Mammary epithelial cell (primary cell): ENCODE data around the gene CDK19.

Experiments
- EZH2 ChIP-seq: IDR thresholded peaks from 2 replicates; pipeline ENCODE4 v1.6.1; 2012; ENCODE audit warnings: low read length, inconsistent platforms, borderline replicate concordance
- TF ChIP-seq, protein P1 (sequence below), 2 donors: IDR thresholded peaks in 1 of 2; conservative IDR thresholded peaks in 1 of 2; 2 replicates each; pipeline ENCODE4 v1.5.1; 2011 to 2012; ENCODE audit warnings: inconsistent platforms in 2 of 2, low read length in 2 of 2, mild to moderate bottlenecking in 2 of 2, control low read depth in 1 of 2, low read depth in 1 of 2; ENCODE audit not compliant: insufficient read depth in 1 of 2; ENCODE audit errors: extremely low read depth in 1 of 2

GRCh38 chr6:110812719-110813118 is 2.5 kb downstream of the CDK19 start:
- TF ChIP-seq, protein P1, sequence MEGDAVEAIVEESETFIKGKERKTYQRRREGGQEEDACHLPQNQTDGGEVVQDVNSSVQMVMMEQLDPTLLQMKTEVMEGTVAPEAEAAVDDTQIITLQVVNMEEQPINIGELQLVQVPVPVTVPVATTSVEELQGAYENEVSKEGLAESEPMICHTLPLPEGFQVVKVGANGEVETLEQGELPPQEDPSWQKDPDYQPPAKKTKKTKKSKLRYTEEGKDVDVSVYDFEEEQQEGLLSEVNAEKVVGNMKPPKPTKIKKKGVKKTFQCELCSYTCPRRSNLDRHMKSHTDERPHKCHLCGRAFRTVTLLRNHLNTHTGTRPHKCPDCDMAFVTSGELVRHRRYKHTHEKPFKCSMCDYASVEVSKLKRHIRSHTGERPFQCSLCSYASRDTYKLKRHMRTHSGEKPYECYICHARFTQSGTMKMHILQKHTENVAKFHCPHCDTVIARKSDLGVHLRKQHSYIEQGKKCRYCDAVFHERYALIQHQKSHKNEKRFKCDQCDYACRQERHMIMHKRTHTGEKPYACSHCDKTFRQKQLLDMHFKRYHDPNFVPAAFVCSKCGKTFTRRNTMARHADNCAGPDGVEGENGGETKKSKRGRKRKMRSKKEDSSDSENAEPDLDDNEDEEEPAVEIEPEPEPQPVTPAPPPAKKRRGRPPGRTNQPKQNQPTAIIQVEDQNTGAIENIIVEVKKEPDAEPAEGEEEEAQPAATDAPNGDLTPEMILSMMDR (conservative IDR thresholded peaks at IDR 0.05 in 1 of 2, IDR thresholded peaks at IDR 0.05 in 1 of 2; ENCODE audit: extremely low read depth in 1 of 2, insufficient read depth in 1 of 2, low read depth in 1 of 2, low read length in 2 of 2) = no peak
- TF ChIP-seq EZH2 = no peak
